CD4-positive, alpha-beta T cell treated with Interferon gamma for 1 hour (primary cell): ENCODE results near the gene SRMS.

Experiments
- DNase-seq: peaks from one replicate; pipeline ENCODE4 v3.0.0-alpha.2; 2020

The SRMS gene, protein sequence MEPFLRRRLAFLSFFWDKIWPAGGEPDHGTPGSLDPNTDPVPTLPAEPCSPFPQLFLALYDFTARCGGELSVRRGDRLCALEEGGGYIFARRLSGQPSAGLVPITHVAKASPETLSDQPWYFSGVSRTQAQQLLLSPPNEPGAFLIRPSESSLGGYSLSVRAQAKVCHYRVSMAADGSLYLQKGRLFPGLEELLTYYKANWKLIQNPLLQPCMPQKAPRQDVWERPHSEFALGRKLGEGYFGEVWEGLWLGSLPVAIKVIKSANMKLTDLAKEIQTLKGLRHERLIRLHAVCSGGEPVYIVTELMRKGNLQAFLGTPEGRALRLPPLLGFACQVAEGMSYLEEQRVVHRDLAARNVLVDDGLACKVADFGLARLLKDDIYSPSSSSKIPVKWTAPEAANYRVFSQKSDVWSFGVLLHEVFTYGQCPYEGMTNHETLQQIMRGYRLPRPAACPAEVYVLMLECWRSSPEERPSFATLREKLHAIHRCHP

DNA sequence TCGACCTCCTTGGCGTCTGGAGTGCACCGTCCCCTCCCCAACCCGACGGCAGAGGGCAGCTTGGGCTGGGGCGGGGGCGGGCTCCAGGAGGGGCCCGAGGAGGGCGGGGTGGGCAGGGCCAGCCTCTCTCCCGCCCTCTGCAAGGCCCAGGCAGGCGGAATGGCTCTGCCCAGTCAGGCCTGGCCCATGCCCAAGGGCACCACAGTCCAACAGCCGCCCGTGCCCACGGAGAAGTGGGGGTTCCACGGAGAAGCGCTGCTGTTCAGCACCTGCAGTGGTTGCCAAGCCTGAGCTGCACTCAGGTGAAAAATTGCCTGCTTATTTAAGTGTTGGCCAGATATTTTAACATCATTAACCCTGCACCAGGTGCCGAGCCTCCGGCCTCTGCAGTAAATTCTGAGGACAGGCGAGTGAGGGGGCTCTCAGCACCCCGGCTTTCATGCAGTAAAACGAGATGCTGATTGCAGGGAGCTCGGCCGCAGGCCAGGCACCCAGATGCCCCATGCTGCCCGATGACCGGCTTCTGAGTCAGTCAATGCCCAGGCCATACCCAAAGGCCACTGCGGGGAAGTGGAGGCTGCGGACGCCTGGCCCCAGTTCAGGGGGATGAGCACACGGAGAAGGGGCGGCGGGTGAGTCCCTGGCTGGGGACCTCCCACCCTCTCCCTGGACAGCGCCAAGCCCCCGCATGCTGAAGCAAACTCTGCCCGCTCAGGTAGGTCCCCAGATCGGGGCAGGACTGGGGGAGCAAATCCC lies at the start of gene SRMS:
Gene SRMS (minus strand): TSS at position 25 of the 756 bp plus-strand sequence. CDS start 286 bp downstream, outside the sequence.
- no peak for DNase-seq

DNA sequence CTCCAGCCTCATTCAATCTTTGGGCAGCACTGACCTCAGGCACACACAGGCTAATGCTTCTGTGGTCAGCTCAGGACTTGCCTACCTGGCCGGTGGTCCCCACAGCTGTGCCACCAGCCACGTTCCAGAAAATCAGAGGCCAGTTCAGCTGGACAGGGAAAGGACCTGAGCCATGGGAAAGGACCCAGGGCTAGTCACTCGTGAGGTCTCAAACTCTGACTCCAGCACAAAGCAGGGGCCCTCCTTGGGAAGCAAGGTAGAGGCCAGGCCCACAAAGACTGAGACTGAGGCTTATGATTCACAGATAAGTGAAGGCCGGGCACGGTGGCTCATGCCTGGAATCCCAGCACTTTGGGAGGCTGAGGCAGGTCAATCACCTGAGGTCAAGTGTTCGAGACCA lies 48.9 kb upstream of the SRMS start:
- no peak for DNase-seq

DNA sequence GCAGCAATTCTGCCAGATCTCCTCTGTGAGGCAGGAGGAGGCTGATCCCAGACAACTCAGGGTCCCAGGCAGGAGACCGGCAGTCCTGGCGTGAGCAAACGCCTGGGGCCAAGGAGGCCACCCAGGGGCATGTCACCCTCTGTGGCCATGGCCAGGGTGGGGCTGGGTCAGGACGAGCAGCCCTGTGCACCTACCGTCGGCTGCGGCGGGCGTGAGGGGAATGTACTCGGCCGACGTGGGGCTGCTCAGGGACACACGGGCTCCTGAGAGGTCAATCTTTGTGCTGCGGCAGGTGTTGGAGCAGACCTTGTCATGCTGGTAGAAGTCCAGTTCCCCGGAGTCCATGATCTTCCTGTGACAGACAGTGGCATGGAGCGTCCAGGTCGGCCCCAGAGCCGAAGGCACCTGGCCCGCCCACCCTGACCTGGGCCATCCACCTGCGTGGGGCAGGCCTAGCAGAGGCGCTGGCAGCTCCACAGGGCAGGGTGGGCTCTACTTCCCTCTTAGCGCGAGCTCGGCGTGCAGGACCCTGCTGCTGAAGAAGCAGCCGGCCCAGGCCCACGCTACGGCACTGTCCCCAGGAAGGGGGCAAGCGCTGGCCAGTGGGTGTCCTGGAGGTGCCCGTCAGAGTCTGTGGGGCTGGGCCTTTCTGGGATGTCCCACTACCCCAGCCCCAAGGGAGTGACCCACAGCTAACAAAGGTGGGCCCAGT lies 48.0 kb upstream of the SRMS start:
- no peak for DNase-seq

DNA sequence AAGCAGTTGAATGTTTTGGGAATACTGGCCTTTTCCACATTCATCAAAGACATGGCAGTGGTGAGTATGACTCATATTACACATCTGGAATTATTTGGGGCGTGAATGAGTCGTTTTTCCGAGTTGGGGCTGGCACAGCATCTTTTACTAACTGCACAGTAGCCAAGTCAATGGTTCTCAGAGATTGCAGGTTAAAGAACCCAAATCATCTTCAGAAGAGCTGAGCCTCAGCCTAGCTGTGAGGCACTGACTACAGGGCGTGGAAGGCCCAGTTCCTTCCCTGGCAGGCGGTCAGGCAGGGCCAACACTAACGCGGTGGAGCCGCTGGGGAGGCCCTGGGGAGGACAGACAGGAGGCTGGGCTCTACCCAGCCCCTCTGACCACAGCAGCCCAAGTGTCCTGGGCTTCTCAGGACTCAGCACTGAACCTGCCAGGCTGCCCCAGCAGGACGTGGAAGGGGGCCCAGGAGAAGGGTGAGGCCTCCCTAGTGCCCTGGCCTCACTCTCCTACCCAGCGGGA lies 46.6 kb upstream of the SRMS start:
- DNase-seq: no peak

DNA sequence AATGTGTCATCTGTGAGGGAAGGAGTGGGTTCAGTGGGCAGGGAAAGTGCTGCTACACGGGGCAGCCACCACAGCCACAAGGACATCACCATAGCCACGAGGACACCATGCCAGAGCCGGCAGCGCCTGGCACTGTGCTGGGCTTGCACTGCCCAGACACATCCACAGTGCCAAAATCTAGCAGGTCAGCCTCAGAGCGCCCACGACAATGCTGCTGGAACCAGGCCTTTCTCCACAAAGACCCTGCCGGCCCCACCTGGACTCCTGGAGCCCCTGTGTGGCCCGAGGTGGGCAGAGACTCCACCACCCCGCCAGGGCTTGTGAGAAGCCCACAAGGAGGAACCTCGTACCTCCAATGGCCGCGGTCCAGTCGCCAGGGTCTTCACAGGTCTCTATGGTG lies 45.1 kb upstream of the SRMS start:
- DNase-seq: no peak

DNA sequence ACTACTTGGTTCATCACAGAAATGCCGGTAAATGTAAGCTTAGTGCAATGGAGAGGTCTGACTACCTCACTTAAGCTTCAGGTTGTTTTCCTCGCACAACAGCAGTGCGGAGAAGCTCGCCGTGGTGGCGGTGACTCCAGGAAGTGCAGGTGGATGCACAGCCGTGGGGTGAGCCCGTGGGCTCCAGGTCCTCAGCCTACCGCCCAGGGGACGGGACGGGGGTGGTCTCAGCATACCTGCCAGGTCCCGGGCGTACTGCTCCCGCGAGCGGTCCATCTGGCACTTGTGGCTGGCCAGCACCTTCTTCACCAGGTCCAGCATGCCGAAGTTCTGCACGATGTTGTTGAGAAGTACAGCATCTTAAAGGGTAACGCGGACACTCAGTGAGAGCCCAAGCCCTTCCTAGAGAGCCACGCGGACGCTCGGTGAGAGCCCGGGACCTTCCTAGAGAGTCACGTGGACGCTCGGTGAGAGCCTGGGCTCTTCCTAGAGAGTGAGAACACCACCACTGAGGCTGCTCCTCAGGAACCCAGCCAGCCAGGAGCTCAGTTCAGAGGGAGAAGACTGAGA lies 44.3 kb upstream of the SRMS start:
- DNase-seq: no peak

DNA sequence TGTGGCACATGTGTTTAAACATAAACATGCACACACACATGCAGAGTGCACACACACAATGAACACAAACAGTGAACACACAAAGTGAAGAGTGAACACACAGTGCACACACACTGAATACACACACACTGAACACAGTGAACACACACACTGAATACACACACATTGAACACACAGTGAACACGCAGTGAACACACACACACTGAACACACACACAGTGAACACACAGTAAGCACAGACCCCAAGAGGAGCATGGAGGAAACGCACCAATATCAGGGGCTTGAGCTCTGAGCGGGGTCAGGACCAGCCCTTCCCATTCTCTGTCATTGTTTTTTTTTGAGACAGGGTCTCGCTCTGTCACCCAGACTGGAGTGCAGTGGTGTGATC lies 43.6 kb upstream of the SRMS start:
- DNase-seq: no peak

DNA sequence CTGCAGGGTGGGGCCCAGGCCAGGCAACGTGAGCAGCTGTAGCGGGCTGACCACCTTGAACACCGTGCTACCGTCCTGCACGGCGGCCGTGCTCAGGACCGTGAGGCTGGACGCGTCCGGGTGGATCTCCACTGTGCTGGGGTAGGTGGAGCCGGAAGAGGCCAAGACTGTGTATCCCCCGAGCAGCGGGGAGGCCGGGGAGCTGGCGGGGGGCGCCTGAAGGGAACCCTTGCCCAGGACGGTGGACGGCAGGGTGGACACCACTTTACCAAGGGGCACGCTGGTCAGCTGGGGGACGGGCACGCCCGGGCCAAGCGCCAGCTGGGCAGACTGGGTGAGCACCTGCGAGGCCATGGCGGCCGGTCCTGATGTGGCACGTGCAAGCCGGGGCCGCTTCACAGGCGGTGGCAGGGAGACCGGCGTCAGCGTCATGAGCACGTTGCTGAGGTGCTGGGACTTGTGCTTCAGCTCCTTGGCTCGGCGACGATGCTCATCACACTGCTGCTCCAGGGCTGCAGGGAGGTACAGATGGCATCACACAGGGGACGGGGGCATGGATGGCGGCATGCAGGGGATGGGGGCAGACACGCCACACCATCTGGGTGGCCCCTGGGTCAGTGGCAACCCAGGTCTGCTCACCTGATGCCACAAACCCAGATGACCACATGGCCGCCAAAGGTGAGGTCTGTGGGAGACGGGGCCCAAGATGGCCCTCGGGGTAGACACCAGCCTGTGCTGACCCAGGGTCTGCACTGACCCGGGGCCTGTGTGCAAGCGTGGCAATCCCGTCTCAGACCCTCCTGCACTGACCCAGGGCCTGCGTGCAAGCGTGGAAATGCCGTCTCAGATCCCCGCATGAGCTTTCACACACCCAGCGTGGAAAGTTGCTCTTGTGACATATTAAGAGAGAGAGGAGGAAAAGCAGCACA lies 42.9 kb upstream of the SRMS start:
- DNase-seq: no peak

DNA sequence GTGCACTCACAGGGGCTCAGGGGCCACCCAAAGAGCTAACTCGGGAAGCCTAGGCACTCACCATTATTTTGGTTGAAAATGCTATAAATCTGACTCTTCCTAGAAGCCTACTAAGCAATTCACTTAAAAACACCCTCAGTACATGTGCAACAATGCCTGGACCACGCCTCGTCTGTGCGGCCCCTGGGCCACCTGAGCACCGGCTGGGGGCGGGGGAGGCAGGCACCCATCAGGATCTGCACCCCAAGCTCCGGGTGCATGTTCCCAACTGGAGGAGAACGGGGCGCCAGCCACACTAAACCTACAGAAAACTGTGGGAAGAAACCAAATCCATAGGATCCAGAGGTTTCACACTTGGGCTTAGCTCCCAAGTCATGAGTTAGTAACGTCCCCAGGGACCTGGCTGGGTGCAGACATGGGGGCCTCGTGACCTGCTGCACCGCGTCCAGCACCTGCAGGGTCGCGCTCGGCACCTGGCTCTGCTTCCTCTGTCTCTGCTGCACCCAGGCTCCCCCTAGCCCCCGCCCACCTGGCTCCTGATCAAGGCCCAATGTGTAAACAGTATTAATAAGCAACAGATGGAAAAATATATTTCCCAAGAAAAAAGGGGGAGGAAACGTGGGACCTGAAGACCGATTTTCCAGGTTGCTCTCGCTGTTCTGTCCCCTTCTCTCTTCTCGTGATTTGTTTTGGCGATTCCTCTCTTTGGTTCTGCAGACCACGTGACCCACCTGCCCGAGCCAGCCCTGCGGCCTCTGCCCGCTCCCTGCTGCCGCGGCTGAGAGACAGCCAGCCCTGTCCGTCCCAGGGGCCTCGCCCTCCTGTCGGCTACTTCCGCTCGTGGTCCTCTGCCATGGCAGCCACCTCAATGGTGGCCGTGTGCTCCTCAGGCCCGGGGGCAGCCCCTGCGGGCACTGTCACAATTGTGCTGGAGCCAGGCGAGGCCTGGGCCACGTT lies 42.0 kb upstream of the SRMS start:
- no peak for DNase-seq

DNA sequence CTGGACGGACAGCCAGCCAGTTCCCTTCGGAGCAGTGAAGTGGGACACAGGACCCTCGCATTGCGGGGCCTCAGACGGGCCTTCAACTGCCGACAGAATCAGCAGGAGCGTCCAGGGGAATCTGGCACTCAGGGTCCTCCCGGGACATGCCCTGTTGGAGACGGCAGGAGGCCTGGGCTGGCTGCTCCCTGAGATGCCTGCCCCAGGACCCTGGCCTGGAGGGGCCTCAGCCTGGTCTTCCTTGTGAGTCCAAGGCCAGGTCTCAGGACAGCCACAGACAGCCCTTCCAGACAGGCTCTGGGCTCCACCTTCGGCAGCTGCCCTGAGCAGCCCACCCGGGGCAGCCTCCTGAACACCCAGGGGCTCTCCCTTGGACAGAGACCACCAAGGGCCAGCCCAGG lies 41.1 kb upstream of the SRMS start:
- DNase-seq: no peak

DNA sequence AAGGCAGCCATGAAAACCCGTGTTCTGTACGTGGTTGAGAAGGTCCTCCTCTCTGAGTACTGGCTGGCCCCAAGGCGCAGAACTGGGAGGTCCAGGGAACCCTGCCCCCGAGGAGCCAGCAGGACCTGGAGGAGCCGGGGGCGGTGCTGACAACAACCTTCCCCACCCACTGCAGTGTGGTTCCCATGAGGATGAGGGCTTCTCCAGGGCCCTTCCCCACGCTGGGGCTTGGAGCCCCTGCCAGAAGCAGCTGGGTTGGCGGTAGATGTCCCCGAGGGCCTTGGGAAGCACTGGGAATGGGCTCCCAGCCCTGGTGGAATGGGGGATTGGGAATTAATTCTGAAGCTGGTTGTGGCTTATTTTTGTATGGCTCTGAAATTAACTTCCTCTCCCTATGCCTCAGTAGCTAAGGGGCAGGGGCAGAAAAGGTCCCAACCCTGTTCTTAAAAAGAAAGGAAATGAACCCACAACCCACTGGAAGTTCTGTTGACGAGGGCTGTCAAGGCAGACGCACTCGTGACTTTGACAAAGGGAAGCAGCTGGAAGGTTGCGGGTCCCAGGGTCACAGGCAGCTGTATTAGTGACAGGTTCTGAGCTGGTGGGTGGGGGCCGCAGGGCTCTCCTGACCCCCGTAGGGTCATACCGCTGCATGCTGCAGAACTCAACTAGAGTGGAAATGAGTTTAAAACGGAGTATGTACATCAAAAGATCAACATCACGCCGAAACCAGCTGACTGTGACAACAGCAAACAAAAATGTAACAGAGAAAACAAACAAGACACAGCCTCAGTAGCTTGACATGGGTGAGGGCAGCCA lies 40.4 kb upstream of the SRMS start:
- DNase-seq: no peak

DNA sequence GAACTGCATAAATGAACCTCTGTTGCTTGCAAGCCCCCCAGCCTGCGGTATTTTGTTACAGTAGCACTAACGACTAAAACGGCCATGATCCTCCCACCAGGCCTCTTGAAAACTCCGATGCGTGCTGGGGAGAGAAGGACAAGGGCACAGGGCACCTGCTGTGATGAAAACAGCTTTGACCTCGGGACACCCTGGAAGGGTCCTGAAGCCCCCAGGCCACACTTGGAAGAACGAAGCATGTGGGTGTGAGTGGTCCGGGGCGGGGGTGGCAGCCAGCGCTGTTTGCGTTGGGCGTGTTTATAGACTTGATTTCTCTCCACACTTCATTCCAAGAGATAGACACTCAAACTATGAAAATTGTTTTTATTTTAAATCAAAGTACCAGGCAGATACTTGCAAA lies 39.7 kb upstream of the SRMS start:
- no peak for DNase-seq

DNA sequence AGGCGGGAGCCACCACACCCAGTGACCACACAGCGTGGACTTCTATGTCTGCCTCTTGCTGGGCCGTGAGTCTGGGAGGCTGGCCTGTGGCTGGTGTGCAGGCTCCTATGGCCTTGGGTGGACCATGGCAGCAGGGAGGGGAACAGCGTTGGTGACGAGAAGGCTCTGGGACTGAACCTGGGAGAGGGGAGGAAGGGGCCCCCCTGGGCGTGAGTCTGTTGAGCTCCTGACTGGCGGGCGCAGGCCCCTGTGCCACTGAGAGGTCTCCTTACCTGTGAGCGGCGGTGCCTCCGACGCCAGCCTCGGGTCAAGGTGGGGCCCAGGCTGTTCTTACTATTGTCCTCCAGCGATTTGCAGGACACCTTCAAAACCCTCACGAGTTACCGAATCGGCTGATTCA lies 39.2 kb upstream of the SRMS start:
- DNase-seq: no peak

DNA sequence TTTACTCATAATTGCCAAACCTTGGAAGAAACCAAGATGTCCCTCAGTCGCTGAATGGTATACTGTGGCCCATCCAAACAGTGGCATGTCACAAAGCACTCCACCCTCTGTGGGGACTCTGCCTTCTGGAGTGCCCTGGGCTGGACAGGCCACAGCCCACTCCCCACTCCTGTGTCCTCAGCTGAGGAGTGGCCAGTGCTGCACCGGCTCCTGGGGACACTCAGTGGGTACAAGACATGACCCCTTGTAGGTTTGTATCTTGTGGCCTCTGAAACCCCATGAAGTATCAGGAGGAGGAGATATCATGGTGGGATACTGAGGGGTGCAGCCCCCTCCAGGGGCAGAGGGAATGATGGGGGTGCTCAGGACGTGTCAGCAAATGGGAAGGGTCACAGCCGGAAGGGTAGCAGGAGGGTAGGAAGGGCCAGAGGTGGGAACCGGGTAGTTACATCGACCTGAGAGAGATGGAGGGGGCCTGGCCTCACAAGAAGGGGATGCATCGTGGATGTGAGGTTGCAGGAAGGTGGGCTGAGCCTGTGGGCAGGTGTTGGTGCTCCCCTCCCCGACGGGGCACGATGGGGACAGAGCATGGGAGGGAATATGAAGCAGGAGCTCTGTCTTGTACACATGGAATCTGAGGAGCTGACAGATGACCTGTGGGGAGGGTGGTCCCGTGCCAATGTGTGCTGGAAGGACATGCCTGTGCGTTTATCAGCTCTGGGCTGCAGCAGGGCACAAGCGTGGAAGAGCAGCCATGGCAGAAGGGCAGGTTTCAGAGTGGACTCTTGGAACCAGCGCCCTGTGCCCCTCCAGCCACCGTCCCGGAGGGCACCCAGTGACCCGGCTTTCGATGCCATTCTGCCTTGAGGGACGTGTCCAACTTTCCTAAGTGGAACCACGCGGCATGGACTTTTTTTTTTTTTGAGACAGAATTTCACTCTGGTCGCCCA lies 38.3 kb upstream of the SRMS start:
- DNase-seq: no peak

DNA sequence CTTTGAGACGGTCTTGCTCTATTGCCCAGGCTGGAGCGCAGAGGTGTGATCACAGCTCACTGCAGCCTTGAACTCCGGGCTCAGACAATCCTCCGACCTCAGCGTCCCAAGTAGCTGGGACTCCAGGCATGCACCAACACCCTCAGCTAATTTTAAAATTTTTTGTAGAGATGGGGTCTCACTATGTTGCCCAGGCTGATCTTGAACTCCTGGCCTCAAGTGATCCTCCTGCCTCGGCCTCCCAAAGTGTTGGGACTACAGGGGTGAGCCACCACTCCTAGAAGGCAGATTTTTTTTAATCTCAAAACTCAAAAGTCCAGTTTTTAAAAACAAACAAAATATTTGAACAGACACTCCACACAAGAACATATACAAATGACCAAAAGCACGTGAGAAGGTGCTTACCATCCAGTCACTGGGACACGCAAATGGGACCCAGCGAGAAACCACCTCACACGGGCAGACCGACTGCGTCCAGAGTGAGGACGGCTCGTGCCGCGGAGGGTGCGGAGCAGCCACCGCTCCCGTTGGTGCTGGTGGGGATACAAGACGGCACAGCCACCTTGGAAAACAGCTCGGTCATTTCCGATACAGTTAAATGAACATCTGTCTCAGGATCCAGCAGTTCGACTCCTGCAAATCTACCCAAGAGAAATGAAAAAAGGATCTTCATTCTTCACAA lies 35.0 kb upstream of the SRMS start:
- no peak for DNase-seq

DNA sequence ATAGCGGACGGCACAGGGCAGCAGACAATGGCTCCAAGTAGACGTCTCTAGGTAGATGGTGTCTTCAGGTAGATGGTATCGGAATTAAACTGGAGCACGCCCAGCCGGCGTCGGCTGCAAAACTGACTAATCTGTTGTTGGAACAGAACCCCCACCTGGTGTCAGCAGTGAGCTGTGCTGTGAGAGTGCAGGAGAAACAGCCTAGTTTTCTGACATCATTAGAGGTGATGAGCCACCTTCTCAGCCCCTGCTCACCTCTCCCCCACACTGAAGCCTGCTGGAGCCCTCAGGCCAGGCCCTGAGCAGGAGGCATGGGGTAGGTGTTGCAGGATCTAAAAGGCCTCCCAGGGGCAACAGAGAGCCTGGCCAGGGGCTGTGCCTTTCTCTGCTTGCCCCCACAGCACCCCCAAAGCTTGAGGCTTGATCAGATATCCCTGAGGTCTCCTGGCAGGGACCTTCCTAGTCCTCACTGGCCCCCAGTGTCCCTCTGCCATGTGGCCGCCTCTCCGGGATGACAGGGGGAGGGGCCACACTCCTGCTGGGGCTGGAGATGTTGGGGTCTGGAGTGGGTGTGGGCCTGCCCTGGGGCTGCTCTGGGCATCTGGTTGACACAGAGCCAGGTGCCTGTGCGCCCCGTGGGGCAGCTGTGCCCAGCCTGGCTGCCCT lies 33.4 kb upstream of the SRMS start:
- DNase-seq: peak; percentile 78

DNA sequence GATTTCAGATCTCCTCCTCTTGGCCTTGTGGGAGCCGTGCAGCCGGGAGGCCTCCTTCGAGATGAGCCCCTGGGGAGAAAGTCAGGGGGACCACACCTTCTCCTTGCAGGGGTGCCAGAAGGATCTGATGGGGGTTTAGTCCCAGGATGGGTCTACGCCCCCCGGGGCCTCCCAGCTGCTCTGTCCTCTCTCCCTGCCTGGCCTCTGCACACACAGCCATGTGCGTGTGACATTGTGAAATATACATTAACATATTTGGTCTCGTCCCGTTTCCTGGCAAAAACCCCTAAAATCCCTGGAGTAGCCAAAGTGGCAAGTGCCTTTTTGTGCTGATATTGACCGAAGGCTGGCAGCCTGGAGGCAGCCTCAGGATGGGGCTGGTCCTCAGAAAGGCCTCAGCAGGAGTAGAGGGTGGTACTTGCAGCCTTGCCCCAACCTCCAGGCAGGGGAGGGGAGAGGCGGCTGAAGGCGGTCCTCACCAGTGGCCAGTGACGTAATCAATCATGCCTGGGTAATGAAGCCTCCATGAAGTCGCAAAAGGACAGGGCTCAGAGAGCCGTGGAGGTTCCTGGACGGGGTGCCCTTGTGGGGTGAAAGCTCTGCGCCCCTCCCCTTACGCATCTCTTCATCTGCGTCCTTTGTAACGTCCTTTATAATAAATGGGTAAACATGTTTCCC lies 31.6 kb upstream of the SRMS start:
- DNase-seq: no peak
